HepG2 (cell line): ENCODE data around the gene LRRC45. TPM values are rescaled to one million over a fixed set of nuclear protein-coding genes. Genes with fewer than 3 reads are reported as not detected.

ENCODE experiments used
- CBX2 ChIP-seq, 2 experiments: fragments of 200-600 bp in 1 of 2; sonication (generic); formaldehyde crosslinking in 1 of 2; IDR thresholded peaks; 2 replicates each; pipeline versions ENCODE4 v1.7.0 to v1.8.1; 2018 to 2022; ENCODE audit warnings: low read depth in 2 of 2, low read length in 1 of 2, mild to moderate bottlenecking in 1 of 2, missing genetic modification reagents in 1 of 2
- CSRNP1 ChIP-seq: sonication (generic); formaldehyde crosslinking; IDR thresholded peaks from 2 replicates; pipeline ENCODE4 v1.8.1; 2023; ENCODE audit warnings: mild to moderate bottlenecking, missing genetic modification reagents
- CTCF ChIP-seq: sonication (generic); formaldehyde crosslinking; IDR thresholded peaks from 2 replicates; pipeline ENCODE4 v1.5.0; 2020; ENCODE audit warnings: mild to moderate bottlenecking, missing genetic modification reagents, moderate library complexity
- DDIT3 ChIP-seq: sonication (generic); formaldehyde crosslinking; IDR thresholded peaks from 2 replicates; pipeline ENCODE4 v1.4.0; 2020; ENCODE audit warnings: mild to moderate bottlenecking, missing genetic modification reagents
- DZIP1 ChIP-seq: sonication (generic); formaldehyde crosslinking; IDR thresholded peaks from 2 replicates; pipeline ENCODE4 v1.5.0; 2020; ENCODE audit warnings: mild to moderate bottlenecking, missing genetic modification reagents
- FLYWCH1 ChIP-seq: sonication (generic); formaldehyde crosslinking; IDR thresholded peaks from 2 replicates; pipeline ENCODE4 v1.8.1; 2023; ENCODE audit warnings: mild to moderate bottlenecking, missing genetic modification reagents
- FOXA1 ChIP-seq, 2 experiments: fragments of 450-650 bp in 1 of 2; sonication (generic) in 1 of 2; formaldehyde crosslinking in 1 of 2; IDR thresholded peaks; 2 replicates each; pipeline versions ENCODE4 v1.4.0 to v1.6.1; 2016 to 2020; ENCODE audit warnings: missing genetic modification reagents in 1 of 2
- FOXO1 ChIP-seq: sonication (generic); formaldehyde crosslinking; IDR thresholded peaks from 2 replicates; pipeline ENCODE4 v1.4.0; 2020; ENCODE audit warnings: missing genetic modification reagents
- GABPB1 ChIP-seq: IDR thresholded peaks from 2 replicates; pipeline ENCODE4 v1.6.1; 2016; ENCODE audit warnings: mild to moderate bottlenecking, missing genetic modification reagents, moderate library complexity, missing compliant biosample characterization
- HES4 ChIP-seq: sonication (generic); formaldehyde crosslinking; IDR thresholded peaks from 2 replicates; pipeline ENCODE4 v1.9.0; 2021; ENCODE audit warnings: mild to moderate bottlenecking, missing genetic modification reagents, borderline replicate concordance
- HHEX ChIP-seq: IDR thresholded peaks from 2 replicates; pipeline ENCODE4 v1.6.1; 2016; ENCODE audit warnings: control low read depth
- HOXD1 ChIP-seq: sonication (generic); formaldehyde crosslinking; IDR thresholded peaks from 2 replicates; pipeline ENCODE4 v1.5.0; 2020; ENCODE audit warnings: missing genetic modification reagents
- KDM5B ChIP-seq: sonication (generic); formaldehyde crosslinking; IDR thresholded peaks from 2 replicates; pipeline ENCODE4 v1.4.0; 2020; ENCODE audit warnings: missing genetic modification reagents, mild to moderate bottlenecking, borderline replicate concordance
- RNF219 ChIP-seq: sonication (generic); formaldehyde crosslinking; IDR thresholded peaks from 2 replicates; pipeline ENCODE4 v1.5.0; 2020; ENCODE audit warnings: mild to moderate bottlenecking, missing genetic modification reagents
- RORA ChIP-seq: sonication (generic); formaldehyde crosslinking; IDR thresholded peaks from 2 replicates; pipeline ENCODE4 v1.5.0; 2020; ENCODE audit warnings: mild to moderate bottlenecking, missing genetic modification reagents, moderate library complexity
- SAFB2 ChIP-seq: sonication (generic); formaldehyde crosslinking; IDR thresholded peaks from 2 replicates; pipeline ENCODE4 v1.5.1; 2020; ENCODE audit warnings: missing genetic modification reagents, low read depth, mild to moderate bottlenecking, borderline replicate concordance
- SIX4 ChIP-seq: sonication (generic); formaldehyde crosslinking; IDR thresholded peaks from 2 replicates; pipeline ENCODE4 v1.4.0; 2020; ENCODE audit warnings: missing genetic modification reagents
- U2AF2 ChIP-seq: fragments of 200-400 bp; formaldehyde crosslinking; IDR thresholded peaks from 2 replicates; pipeline ENCODE4 v1.6.1; 2017; ENCODE audit warnings: low read depth, mild to moderate bottlenecking, low read length
- ZNF225 ChIP-seq: sonication (generic); formaldehyde crosslinking; IDR thresholded peaks from 2 replicates; pipeline ENCODE4 v1.4.0; 2020; ENCODE audit warnings: mild to moderate bottlenecking, missing genetic modification reagents
- ZNF644 ChIP-seq: IDR thresholded peaks from 2 replicates; pipeline ENCODE4 v1.6.1; 2016; ENCODE audit warnings: low read depth
- polyA plus RNA-seq, 8 experiments: library from polyadenylated mRNA; depleted of rRNA in 3 of 8; stranded (reverse) in 7 of 8; unstranded in 1 of 8; fragments of >200 nt; fragmentation: Illumina TruSeq in 4 of 8; extraction: Trizol in 4 of 8; gene quantifications; 2 replicates each; pipeline versions ENCODE4 v1.2.1 to v1.2.3, GENCODE V29; 2011 to 2016; ENCODE audit warnings: low read depth in 4 of 8, missing spikeins in 1 of 8, mixed read lengths in 1 of 8; ENCODE audit not compliant: insufficient read depth in 1 of 8
- total RNA-seq, 5 experiments: library from RNA; depleted of rRNA; stranded (reverse); fragments of >200 nt; fragmentation: Illumina TruSeq; extraction: Trizol; gene quantifications; 2 replicates each; pipeline ENCODE4 v1.2.3, GENCODE V29; 2016; ENCODE audit warnings: low read depth in 1 of 5

LRRC45 gene
- total and polyA plus RNA-seq, 2 of the 13 experiments (the other 11 are each of a cell fraction or from before 2014, with no cell fraction given), result 11.6 to 48.1 TPM

DNA sequence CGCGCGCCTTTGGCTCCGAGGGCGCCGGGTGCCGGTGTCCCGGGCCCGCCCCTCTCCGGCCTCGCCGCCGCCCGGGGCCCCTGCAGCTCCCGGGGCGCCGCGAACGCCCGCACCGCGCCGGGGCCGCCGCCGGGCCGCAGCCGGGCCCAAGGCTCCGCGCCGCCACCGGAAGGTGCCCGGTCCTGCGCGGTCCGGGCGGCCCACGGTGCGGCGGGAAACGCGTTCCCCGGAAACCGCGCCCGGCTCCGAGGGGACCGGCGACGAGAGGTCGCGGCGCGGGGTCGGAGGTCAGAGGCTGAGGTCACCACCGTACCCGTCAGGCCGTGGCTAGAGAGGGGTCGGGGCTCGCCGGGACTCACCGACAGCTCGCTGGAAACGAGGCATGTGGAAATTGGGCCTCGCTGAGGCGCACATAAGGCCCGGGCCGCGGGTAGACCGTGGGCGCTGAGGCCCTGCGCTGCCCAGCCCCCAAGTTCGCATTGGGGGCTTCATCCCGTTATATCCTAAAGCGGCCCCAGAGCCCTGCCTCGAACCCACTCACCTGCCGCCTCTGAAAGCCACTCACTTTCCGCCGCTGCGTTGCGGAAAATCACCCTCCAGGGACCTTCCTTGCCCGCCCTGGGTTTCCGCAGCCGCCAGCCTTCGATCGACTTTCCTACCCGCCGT, 42.7 kb downstream of the LRRC45 start, which contains the start of gene DUS1L (continued):
- no peak for TF ChIP-seq RNF219 (CRISPR knock-in tag)
- TF ChIP-seq ZNF225 (CRISPR knock-in tag), result peak; percentile 52; the same call in 1 of the 2 replicates
- peak; percentile 90 for TF ChIP-seq FOXO1 (CRISPR knock-in tag)
- TF ChIP-seq HES4 (CRISPR knock-in tag), result 0 out of 2 replicates have a peak, but pooled peaks have one; percentile 56
- peak; percentile 89; the same call in 1 of the 2 replicates for TF ChIP-seq KDM5B (CRISPR knock-in tag)
- TF ChIP-seq SIX4 (CRISPR knock-in tag), result peak; percentile 60; the same call in 1 of the 2 replicates
- TF ChIP-seq FOXA1 (IDR thresholded peaks at IDR 0.05), result no peak
- TF ChIP-seq FOXA1 (CRISPR knock-in tag; IDR thresholded peaks at IDR 0.05), result peak; percentile 71
- TF ChIP-seq ZNF644 (CRISPR knock-in tag), result no peak
- TF ChIP-seq HHEX (CRISPR knock-in tag), result no peak
- 0 out of 2 replicates have a peak, but pooled peaks have one; percentile 32 for TF ChIP-seq U2AF2
- TF ChIP-seq DDIT3 (CRISPR knock-in tag), result no peak
- TF ChIP-seq CTCF, result peak; percentile 42
- peak; percentile 79; the same call in 1 of the 2 replicates for TF ChIP-seq HOXD1
- no peak for TF ChIP-seq FLYWCH1 (CRISPR knock-in tag)
- no peak for TF ChIP-seq RORA
- peak; percentile 88; the same call in 1 of the 2 replicates for TF ChIP-seq CSRNP1 (CRISPR knock-in tag)
- TF ChIP-seq GABPB1 (CRISPR knock-in tag), result peak; percentile 95
- peak; percentile 98 for TF ChIP-seq SAFB2
- TF ChIP-seq DZIP1, result no peak; the same call in 1 of the 2 replicates
- TF ChIP-seq CBX2 (IDR thresholded peaks at IDR 0.05; ENCODE audit: low read depth, low read length), result no peak
- TF ChIP-seq CBX2 (CRISPR knock-in tag; IDR thresholded peaks at IDR 0.05; ENCODE audit: low read depth), result peak; percentile 60; the same call in 1 of the 2 replicates
